GM23338 (cell line): ENCODE data around the gene ZNF664.

Source experiments
- NANOG ChIP-seq: IDR thresholded peaks from 2 replicates; pipeline ENCODE4 v1.6.1; 2016; ENCODE audit warnings: antibody characterized with exemption, borderline replicate concordance
- TF ChIP-seq, protein P1 (sequence below): IDR thresholded peaks from 2 replicates; pipeline ENCODE4 v1.6.1; 2016; ENCODE audit warnings: antibody characterized with exemption

- no peak for TF ChIP-seq NANOG
- TF ChIP-seq, protein P1, sequence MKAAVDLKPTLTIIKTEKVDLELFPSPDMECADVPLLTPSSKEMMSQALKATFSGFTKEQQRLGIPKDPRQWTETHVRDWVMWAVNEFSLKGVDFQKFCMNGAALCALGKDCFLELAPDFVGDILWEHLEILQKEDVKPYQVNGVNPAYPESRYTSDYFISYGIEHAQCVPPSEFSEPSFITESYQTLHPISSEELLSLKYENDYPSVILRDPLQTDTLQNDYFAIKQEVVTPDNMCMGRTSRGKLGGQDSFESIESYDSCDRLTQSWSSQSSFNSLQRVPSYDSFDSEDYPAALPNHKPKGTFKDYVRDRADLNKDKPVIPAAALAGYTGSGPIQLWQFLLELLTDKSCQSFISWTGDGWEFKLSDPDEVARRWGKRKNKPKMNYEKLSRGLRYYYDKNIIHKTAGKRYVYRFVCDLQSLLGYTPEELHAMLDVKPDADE = no peak
Observed at GRCh38 chr12:123952037-123952436, 21.0 kb upstream of the ZNF664 start.
